GM18507 (cell line): ENCODE data around the gene MYH15.
A peak's percentile ranks its signal among the peaks of the same experiment; 100 is the strongest.

Experiments
- DNase-seq: peaks from one replicate; pipeline ENCODE4 v3.0.0; 2011; ENCODE audit warnings: low read depth; ENCODE audit not compliant: insufficient read length; ENCODE audit errors: extremely low spot score
- FAIRE-seq: peaks from 2 replicates; lab custom pipeline; 2011; peaks lifted over from hg19 to GRCh38; lab: Jason Lieb, UNC

The MYH15 gene

GRCh38 chr3:108357042-108357441, 153.4 kb downstream of the MYH15 start:
- FAIRE-seq (no peak), DNase-seq (no peak)

GRCh38 chr3:108354562-108354961, 155.8 kb downstream of the MYH15 start:
- DNase-seq (no peak), FAIRE-seq (no peak)

GRCh38 chr3:108352176-108352575, 158.2 kb downstream of the MYH15 start:
- FAIRE-seq (no peak), DNase-seq (no peak)

GRCh38 chr3:108346301-108347227, 163.8 kb downstream of the MYH15 start:
- DNase-seq (no peak), FAIRE-seq (no peak)

GRCh38 chr3:108345492-108346205, 164.7 kb downstream of the MYH15 start:
- FAIRE-seq (peak; percentile 63), DNase-seq (no peak)

- DNase-seq (no peak), FAIRE-seq (no peak)
Measured at GRCh38 chr3:108343491-108343890, 166.9 kb downstream of the MYH15 start.

- DNase-seq (no peak), FAIRE-seq (peak; percentile 60)
Measured at GRCh38 chr3:108342837-108343486, 167.4 kb downstream of the MYH15 start.

- FAIRE-seq (no peak), DNase-seq (no peak)
Measured at GRCh38 chr3:108341911-108342310, 168.5 kb downstream of the MYH15 start.

GRCh38 chr3:108338901-108339545, 171.4 kb downstream of the MYH15 start:
- DNase-seq (no peak), FAIRE-seq (peak; percentile 81)

- DNase-seq (no peak), FAIRE-seq (no peak)
Measured at GRCh38 chr3:108334701-108335100, 175.7 kb downstream of the MYH15 start.

- no peak for FAIRE-seq
- DNase-seq, result no peak
Measured at GRCh38 chr3:108333961-108334360, 176.4 kb downstream of the MYH15 start.

GRCh38 chr3:108331792-108332191, 178.6 kb downstream of the MYH15 start:
- FAIRE-seq, result no peak
- DNase-seq, result no peak
